Astrocyte (in vitro differentiated cells and primary cell): Measurements from ENCODE around the gene C2CD4A. TPM values are rescaled to one million over a fixed set of nuclear protein-coding genes. Genes with fewer than 3 reads are reported as not detected.

Experiments
- DNase-seq: peaks from one replicate; pipeline ENCODE4 v3.0.0-alpha.2; 2010; ENCODE audit warnings: low read depth
- FAIRE-seq: peaks from 2 replicates; lab custom pipeline; 2011; peaks lifted over from hg19 to GRCh38; lab: Jason Lieb, UNC
- H2AFZ ChIP-seq: 2 replicates; pipeline ENCODE4 v1.6.0; 2012; ENCODE audit warnings: low read depth, low read length, inconsistent platforms
- H3K27ac ChIP-seq: 2 replicates; pipeline ENCODE4 v1.5.1; 2011; ENCODE audit warnings: low read depth, low read length, inconsistent platforms
- H3K27me3 ChIP-seq: 2 replicates; pipeline ENCODE4 v1.6.0; 2011; ENCODE audit warnings: low read length, inconsistent platforms; ENCODE audit not compliant: insufficient read depth
- H3K36me3 ChIP-seq: 2 replicates; pipeline ENCODE4 v1.5.1; 2011; ENCODE audit warnings: low read length, inconsistent platforms; ENCODE audit not compliant: insufficient read depth
- H3K4me1 ChIP-seq: 2 replicates; pipeline ENCODE4 v1.5.1; 2011; ENCODE audit warnings: low read length, inconsistent platforms; ENCODE audit not compliant: insufficient read depth
- H3K4me2 ChIP-seq: 2 replicates; pipeline ENCODE4 v1.6.0; 2012; ENCODE audit warnings: low read length, inconsistent platforms
- H3K4me3 ChIP-seq: 2 replicates; pipeline ENCODE4 v1.5.1; 2011; ENCODE audit warnings: low read depth, mild to moderate bottlenecking, low read length, inconsistent platforms; ENCODE audit not compliant: insufficient read depth
- H3K79me2 ChIP-seq: 2 replicates; pipeline ENCODE4 v1.6.0; 2012; ENCODE audit warnings: mild to moderate bottlenecking, low read length, inconsistent platforms; ENCODE audit not compliant: insufficient read depth
- H3K9ac ChIP-seq: 2 replicates; pipeline ENCODE4 v1.6.0; 2012; ENCODE audit warnings: mild to moderate bottlenecking, low read length, inconsistent platforms
- H3K9me3 ChIP-seq: 2 replicates; pipeline ENCODE4 v1.5.1; 2012; ENCODE audit warnings: low read depth, mild to moderate bottlenecking, low read length, inconsistent platforms; ENCODE audit not compliant: insufficient read depth
- H4K20me1 ChIP-seq: 2 replicates; pipeline ENCODE4 v1.6.0; 2012; ENCODE audit warnings: low read length, inconsistent platforms; ENCODE audit not compliant: insufficient read depth
- H3K27ac Mint-ChIP-seq: one replicate; pipeline ENCODE4 v1.8.0; 2021; ENCODE audit warnings: mild to moderate bottlenecking, mixed read lengths; ENCODE audit not compliant: unreplicated experiment
- H3K27me3 Mint-ChIP-seq: one replicate; pipeline ENCODE4 v1.8.0; 2021; ENCODE audit warnings: low read depth, mixed read lengths; ENCODE audit not compliant: unreplicated experiment
- H3K36me3 Mint-ChIP-seq: one replicate; pipeline ENCODE4 v1.8.0; 2021; ENCODE audit warnings: low read depth, mixed read lengths; ENCODE audit not compliant: unreplicated experiment
- H3K4me1 Mint-ChIP-seq: one replicate; pipeline ENCODE4 v1.8.0; 2021; ENCODE audit warnings: low read depth, mixed read lengths; ENCODE audit not compliant: unreplicated experiment
- H3K4me3 Mint-ChIP-seq: one replicate; pipeline ENCODE4 v1.8.0; 2021; ENCODE audit warnings: mild to moderate bottlenecking, moderate library complexity, mixed read lengths; ENCODE audit not compliant: unreplicated experiment
- H3K9me3 Mint-ChIP-seq: one replicate; pipeline ENCODE4 v1.8.0; 2021; ENCODE audit warnings: mild to moderate bottlenecking, mixed read lengths; ENCODE audit not compliant: unreplicated experiment
- EZH2 ChIP-seq: IDR thresholded peaks from 2 replicates; pipeline ENCODE4 v1.6.1; 2012; ENCODE audit warnings: mild to moderate bottlenecking, low read length, inconsistent platforms; ENCODE audit not compliant: insufficient read depth
- total RNA-seq: library from RNA; stranded (reverse); gene quantifications from 2 replicates; pipeline ENCODE4 v1.2.1, GENCODE V29; 2021
- TF ChIP-seq, protein P1 (sequence below): IDR thresholded peaks from 2 replicates; pipeline ENCODE4 v1.5.1; 2011; ENCODE audit warnings: low read depth, mild to moderate bottlenecking, inconsistent platforms, low read length, moderate library complexity; ENCODE audit not compliant: insufficient read depth

Gene C2CD4A
- total RNA-seq, 1 donor from 2014 or later: not detected

DNA sequence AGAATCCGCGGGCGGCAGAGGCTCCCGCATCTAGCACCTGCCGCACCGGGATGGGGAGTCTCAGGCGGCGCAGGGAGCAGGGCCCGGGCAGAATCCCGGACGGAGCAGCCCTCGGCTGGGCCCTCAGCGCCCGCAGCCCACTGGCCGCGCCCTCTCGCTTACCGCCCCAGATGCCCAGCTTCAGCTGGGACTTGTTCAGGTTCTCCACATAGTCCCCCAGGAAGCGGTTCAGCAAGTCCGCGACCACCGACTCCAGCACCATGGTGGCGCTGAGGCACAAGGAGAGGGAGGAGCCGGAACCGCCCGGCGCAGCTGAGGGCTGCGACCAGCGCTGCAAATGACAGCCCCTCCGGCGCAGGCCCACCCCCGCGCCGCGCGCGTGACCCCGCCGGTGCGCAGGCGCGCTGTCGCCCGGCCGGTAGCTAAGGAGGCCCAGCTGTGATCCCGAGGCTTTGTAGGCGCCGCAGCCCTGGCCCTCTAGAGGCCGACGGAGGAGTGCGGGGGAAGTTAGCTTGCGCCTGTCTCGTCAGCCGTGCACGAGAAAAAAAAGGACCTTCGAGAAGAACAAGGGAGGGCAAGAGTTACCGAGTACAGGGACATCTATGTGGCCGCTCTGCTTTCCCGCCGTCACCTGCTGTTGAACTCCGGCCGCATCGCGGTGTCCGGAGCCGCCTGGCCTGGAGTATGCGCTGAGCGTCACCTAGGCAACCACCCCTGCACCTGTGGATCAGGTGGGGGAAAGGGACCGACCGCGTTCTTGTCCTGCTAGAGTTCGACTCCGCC is 6.5 kb upstream of the C2CD4A start, which contains the start of gene VPS13C:
TSS of gene VPS13C (minus strand) at position 335 of the 783 bp plus-strand sequence. CDS start at position 262, 73 bp downstream.
- Mint-ChIP-seq H3K36me3 (no peaks in the 10 kb centered on the region), H3K27me3 (peaks cover 25% of the 10 kb centered on the region), H3K4me1 (peaks cover 2% of the 10 kb centered on the region), H3K27ac (peak within 1 kb of the TSS; percentile 54), H3K9me3 (no peaks in the 10 kb centered on the region), H3K4me3 (peak within 1 kb of the TSS; percentile 92)
- H3K4me3 ChIP-seq: peak within 1 kb of the TSS; percentile 72
- H3K9me3 ChIP-seq: no peaks in the 10 kb centered on the region
- peaks cover 29% of the 10 kb centered on the region for H3K79me2 ChIP-seq
- no peak for FAIRE-seq
- H3K9ac ChIP-seq: peak within 1 kb of the TSS; percentile 86
- H3K4me1 ChIP-seq: peaks cover 12% of the 10 kb centered on the region
- H3K36me3 ChIP-seq: no peaks in the 10 kb centered on the region
- peak; percentile 79 for DNase-seq
- peaks cover 23% of the 10 kb centered on the region for H4K20me1 ChIP-seq
- H3K4me2 ChIP-seq: peak within 1 kb of the TSS; percentile 98
- TF ChIP-seq EZH2: no peak
- TF ChIP-seq, protein P1, sequence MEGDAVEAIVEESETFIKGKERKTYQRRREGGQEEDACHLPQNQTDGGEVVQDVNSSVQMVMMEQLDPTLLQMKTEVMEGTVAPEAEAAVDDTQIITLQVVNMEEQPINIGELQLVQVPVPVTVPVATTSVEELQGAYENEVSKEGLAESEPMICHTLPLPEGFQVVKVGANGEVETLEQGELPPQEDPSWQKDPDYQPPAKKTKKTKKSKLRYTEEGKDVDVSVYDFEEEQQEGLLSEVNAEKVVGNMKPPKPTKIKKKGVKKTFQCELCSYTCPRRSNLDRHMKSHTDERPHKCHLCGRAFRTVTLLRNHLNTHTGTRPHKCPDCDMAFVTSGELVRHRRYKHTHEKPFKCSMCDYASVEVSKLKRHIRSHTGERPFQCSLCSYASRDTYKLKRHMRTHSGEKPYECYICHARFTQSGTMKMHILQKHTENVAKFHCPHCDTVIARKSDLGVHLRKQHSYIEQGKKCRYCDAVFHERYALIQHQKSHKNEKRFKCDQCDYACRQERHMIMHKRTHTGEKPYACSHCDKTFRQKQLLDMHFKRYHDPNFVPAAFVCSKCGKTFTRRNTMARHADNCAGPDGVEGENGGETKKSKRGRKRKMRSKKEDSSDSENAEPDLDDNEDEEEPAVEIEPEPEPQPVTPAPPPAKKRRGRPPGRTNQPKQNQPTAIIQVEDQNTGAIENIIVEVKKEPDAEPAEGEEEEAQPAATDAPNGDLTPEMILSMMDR: peak; percentile 66
- H3K27ac ChIP-seq: peak within 1 kb of the TSS; percentile 67
- peak within 1 kb of the TSS; percentile 95 for H2AFZ ChIP-seq
- H3K27me3 ChIP-seq: peaks cover 14% of the 10 kb centered on the region

DNA sequence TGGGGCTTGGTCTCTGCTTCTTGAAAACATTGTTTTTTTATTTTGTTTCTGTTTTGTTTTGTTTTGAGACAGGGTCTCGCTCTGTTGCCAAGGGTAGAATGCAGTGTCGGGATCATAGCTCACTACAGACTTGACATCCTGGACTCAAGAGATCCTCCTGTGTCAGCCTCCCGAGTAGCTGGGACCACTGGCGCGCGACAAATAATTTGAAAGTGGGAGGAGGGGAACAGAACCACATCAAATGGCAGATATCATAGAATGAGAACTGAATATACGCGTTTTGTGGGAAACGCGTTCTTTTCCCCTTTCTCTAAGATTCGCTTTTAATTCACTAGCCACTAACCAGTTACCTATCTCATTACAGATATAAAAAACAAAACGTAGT is 5.9 kb upstream of the C2CD4A start:
- FAIRE-seq (no peak), DNase-seq (no peak)
- no peak for TF ChIP-seq EZH2
- TF ChIP-seq, protein P1: no peak
- Mint-ChIP-seq H3K27me3 (peaks cover 26% of the 10 kb centered on the region), H3K4me1 (peaks cover 2% of the 10 kb centered on the region), H3K36me3 (no peaks in the 10 kb centered on the region), H3K27ac (peak overlapping the region; percentile 7), H3K9me3 (no peaks in the 10 kb centered on the region), H3K4me3 (peak overlapping the region; percentile 89)
- Histone ChIP-seq H3K4me2 (peak overlapping the region; percentile 98), H4K20me1 (peaks cover 18% of the 10 kb centered on the region), H3K27ac (no peak overlapping the region), H2AFZ (peak overlapping the region; percentile 95), H3K36me3 (no peaks in the 10 kb centered on the region), H3K4me3 (peak overlapping the region; percentile 72), H3K9me3 (no peaks in the 10 kb centered on the region), H3K27me3 (peaks cover 17% of the 10 kb centered on the region), H3K4me1 (peaks cover 12% of the 10 kb centered on the region), H3K9ac (peak overlapping the region; percentile 86), H3K79me2 (peaks cover 25% of the 10 kb centered on the region)
